ENCODE measurements around the gene GPC6. TPM values are rescaled to one million over a fixed set of nuclear protein-coding genes. Genes with fewer than 3 reads are reported as not detected.

Gene GPC6
- total and polyA plus RNA-seq, 2 donors (not counting 3 experiments of a cell fraction or from before 2014, with no cell fraction given): 0.01 TPM; not detected in 1

DNA sequence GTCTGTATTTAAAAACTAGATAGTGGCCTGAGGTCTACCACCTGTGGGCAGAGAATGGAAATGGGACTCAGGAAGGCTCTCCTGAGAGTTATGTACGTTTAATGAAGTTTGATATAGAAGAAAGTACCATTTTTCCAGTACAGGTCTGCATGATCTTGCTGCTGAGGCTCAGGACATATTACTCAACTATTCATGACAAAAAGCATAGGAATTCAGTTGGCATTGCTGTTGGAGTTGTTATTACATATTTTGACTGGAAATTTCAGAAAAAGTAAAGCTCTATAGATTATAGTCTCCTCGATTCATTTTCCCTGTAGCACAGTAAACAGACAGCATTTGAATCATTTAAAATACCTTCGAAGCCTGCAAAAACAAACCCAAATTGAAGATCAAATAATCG, 783.1 kb downstream of the GPC6 start:
- Histone ChIP-seq H3K27ac (ENCODE audit: insufficient read depth, low read depth, low read length) (no peak overlapping the region), H3K4me2 (ENCODE audit: insufficient read depth, low read length) (no peak overlapping the region), H2AFZ (ENCODE audit: low read depth, low read length) (no peak overlapping the region), H4K20me1 (replicated peaks; ENCODE audit: control insufficient read depth, extremely low read depth, insufficient read depth, low read length) (no peaks in the 10 kb centered on the region), H3K27me3 (ENCODE audit: control insufficient read depth in 2 of 2, insufficient read depth in 2 of 2, low read length in 2 of 2) (no peaks in the 10 kb centered on the region), H3K36me3 (ENCODE audit: control insufficient read depth in 2 of 2, extremely low read depth in 1 of 2, insufficient read depth in 2 of 2, low read length in 2 of 2) (no peaks in the 10 kb centered on the region), H3K9me1 (replicated peaks; ENCODE audit: control insufficient read depth, extremely low read depth, insufficient read depth, low read length) (no peaks in the 10 kb centered on the region), H3K79me2 (ENCODE audit: control insufficient read depth, insufficient read depth, low read length) (no peaks in the 10 kb centered on the region), H3K9me3 (replicated peaks; ENCODE audit: control insufficient read depth, insufficient read depth, low read length) (no peaks in the 10 kb centered on the region), H3K4me1 (ENCODE audit: control insufficient read depth, extremely low read depth, insufficient read depth, low read length) (no peaks in the 10 kb centered on the region), H3K4me3 (replicated peaks in 1 of 3; ENCODE audit: insufficient read depth in 1 of 3, low read depth in 1 of 3, low read length in 3 of 3) (no peak overlapping the region), H3K9ac (replicated peaks; ENCODE audit: extremely low read depth, insufficient read depth, low read length) (no peak overlapping the region)
- dilution Hi-C loops (cut with MboI; ENCODE audit: extremely low pct_ligation_motif_present, low sequenced_read_pairs) (no loop called here), intact Hi-C loops (cut with micrococcal nuclease) (no loop called here)
- DNase-seq (ENCODE audit: low read depth, low spot score): no peak
- ChIA-PET CTCF (no interaction called here), POLR2A (no interaction called here)
- no TSS peak for BruUV-seq (replicated peaks)
- FAIRE-seq: no peak
- TF ChIP-seq MYC (IDR thresholded peaks at IDR 0.05; ENCODE audit: low read depth, low read length): no peak
- TF ChIP-seq EZH2 (IDR thresholded peaks at IDR 0.05; ENCODE audit: borderline replicate concordance, low read depth, low read length, severe bottlenecking): no peak
- no peak for TF ChIP-seq MAX (IDR thresholded peaks at IDR 0.05; ENCODE audit: insufficient read depth, insufficient read length)
- TF ChIP-seq POLR2A (IDR thresholded peaks at IDR 0.05; ENCODE audit: low read depth, low read length): no peak
- no peak for TF ChIP-seq FOS (IDR thresholded peaks at IDR 0.05; ENCODE audit: borderline replicate concordance, insufficient read depth, low read length)
- no peak for TF ChIP-seq POLR2AphosphoS5 (IDR thresholded peaks at IDR 0.05; ENCODE audit: insufficient read depth, low read depth, low read length)
- no peak for TF ChIP-seq GATA2 (IDR thresholded peaks at IDR 0.05; ENCODE audit: insufficient read depth, insufficient read length, low read depth, low read length)
- TF ChIP-seq, protein P1, sequence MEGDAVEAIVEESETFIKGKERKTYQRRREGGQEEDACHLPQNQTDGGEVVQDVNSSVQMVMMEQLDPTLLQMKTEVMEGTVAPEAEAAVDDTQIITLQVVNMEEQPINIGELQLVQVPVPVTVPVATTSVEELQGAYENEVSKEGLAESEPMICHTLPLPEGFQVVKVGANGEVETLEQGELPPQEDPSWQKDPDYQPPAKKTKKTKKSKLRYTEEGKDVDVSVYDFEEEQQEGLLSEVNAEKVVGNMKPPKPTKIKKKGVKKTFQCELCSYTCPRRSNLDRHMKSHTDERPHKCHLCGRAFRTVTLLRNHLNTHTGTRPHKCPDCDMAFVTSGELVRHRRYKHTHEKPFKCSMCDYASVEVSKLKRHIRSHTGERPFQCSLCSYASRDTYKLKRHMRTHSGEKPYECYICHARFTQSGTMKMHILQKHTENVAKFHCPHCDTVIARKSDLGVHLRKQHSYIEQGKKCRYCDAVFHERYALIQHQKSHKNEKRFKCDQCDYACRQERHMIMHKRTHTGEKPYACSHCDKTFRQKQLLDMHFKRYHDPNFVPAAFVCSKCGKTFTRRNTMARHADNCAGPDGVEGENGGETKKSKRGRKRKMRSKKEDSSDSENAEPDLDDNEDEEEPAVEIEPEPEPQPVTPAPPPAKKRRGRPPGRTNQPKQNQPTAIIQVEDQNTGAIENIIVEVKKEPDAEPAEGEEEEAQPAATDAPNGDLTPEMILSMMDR (IDR thresholded peaks at IDR 0.05; ENCODE audit: extremely low read depth in 1 of 2, insufficient read depth in 1 of 2, low read depth in 1 of 2, low read length in 2 of 2): no peak
- TF ChIP-seq JUN (IDR thresholded peaks at IDR 0.05; ENCODE audit: borderline replicate concordance, insufficient read depth, insufficient read length, low read depth): no peak

Data from endothelial cell of umbilical vein (primary cell).